Ishikawa (cell line): Measurements from ENCODE around the gene ETV6.

ENCODE experiments used
- CEBPB ChIP-seq: IDR thresholded peaks from 2 replicates; pipeline ENCODE4 v1.6.1; 2012
- CREB1 ChIP-seq: IDR thresholded peaks from 2 replicates; pipeline ENCODE4 v1.6.1; 2012; ENCODE audit warnings: low read depth
- EGR1 ChIP-seq: IDR thresholded peaks from 2 replicates; pipeline ENCODE4 v1.6.1; 2012
- EP300 ChIP-seq: IDR thresholded peaks from 2 replicates; pipeline ENCODE4 v1.6.1; 2012; ENCODE audit warnings: borderline replicate concordance
- FOXM1 ChIP-seq: IDR thresholded peaks from 2 replicates; pipeline ENCODE4 v1.6.1; 2012; ENCODE audit warnings: low read depth, borderline replicate concordance
- RAD21 ChIP-seq: IDR thresholded peaks from 2 replicates; pipeline ENCODE4 v1.6.1; 2012; ENCODE audit warnings: low read depth
- TAF1 ChIP-seq: IDR thresholded peaks from 2 replicates; pipeline ENCODE4 v1.6.1; 2012; ENCODE audit warnings: low read depth, mild to moderate bottlenecking
- TCF12 ChIP-seq: IDR thresholded peaks from 2 replicates; pipeline ENCODE4 v1.6.1; 2012; ENCODE audit warnings: low read depth
- TEAD4 ChIP-seq: IDR thresholded peaks from 2 replicates; pipeline ENCODE4 v1.6.1; 2012
- YY1 ChIP-seq: IDR thresholded peaks from 2 replicates; pipeline ENCODE4 v1.6.1; 2012; ENCODE audit warnings: low read depth
- ZBTB7A ChIP-seq: IDR thresholded peaks from 2 replicates; pipeline ENCODE4 v1.6.1; 2012; ENCODE audit warnings: low read depth
- TF ChIP-seq, protein P1 (sequence below): IDR thresholded peaks from 2 replicates; pipeline ENCODE4 v1.6.1; 2012; ENCODE audit warnings: low read depth, mild to moderate bottlenecking
- TF ChIP-seq, protein P2 (sequence below): IDR thresholded peaks from 2 replicates; pipeline ENCODE4 v1.6.1; 2012
- TF ChIP-seq, protein P3 (sequence below): IDR thresholded peaks from 2 replicates; pipeline ENCODE4 v1.6.1; 2012

DNA sequence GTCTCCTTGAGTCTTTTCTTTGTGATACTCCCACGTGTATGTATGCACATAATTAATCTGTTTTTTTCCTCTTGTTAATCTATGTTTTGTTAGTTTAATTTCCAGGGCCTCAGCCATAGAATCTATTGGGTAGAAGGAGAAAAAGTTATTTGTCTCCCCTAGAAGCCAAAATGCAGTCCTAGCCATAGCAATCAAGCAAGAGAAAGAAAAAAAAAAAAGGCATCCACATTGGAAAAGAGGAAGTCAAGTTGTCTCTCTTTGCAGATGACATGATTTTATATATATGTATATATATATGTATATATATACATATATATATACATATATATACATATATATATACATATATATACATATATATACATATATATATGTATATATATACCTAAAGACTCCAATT is 25.4 kb upstream of the ETV6 start:
- TF ChIP-seq TEAD4 (no peak), CREB1 (no peak), RAD21 (no peak), YY1 (no peak), ZBTB7A (no peak), EP300 (no peak), TCF12 (no peak), EGR1 (no peak), CEBPB (no peak), TAF1 (no peak), FOXM1 (no peak)
- TF ChIP-seq, protein P1, sequence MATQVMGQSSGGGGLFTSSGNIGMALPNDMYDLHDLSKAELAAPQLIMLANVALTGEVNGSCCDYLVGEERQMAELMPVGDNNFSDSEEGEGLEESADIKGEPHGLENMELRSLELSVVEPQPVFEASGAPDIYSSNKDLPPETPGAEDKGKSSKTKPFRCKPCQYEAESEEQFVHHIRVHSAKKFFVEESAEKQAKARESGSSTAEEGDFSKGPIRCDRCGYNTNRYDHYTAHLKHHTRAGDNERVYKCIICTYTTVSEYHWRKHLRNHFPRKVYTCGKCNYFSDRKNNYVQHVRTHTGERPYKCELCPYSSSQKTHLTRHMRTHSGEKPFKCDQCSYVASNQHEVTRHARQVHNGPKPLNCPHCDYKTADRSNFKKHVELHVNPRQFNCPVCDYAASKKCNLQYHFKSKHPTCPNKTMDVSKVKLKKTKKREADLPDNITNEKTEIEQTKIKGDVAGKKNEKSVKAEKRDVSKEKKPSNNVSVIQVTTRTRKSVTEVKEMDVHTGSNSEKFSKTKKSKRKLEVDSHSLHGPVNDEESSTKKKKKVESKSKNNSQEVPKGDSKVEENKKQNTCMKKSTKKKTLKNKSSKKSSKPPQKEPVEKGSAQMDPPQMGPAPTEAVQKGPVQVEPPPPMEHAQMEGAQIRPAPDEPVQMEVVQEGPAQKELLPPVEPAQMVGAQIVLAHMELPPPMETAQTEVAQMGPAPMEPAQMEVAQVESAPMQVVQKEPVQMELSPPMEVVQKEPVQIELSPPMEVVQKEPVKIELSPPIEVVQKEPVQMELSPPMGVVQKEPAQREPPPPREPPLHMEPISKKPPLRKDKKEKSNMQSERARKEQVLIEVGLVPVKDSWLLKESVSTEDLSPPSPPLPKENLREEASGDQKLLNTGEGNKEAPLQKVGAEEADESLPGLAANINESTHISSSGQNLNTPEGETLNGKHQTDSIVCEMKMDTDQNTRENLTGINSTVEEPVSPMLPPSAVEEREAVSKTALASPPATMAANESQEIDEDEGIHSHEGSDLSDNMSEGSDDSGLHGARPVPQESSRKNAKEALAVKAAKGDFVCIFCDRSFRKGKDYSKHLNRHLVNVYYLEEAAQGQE, result no peak
- TF ChIP-seq, protein P2, sequence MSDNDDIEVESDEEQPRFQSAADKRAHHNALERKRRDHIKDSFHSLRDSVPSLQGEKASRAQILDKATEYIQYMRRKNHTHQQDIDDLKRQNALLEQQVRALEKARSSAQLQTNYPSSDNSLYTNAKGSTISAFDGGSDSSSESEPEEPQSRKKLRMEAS, result no peak
- TF ChIP-seq, protein P3, sequence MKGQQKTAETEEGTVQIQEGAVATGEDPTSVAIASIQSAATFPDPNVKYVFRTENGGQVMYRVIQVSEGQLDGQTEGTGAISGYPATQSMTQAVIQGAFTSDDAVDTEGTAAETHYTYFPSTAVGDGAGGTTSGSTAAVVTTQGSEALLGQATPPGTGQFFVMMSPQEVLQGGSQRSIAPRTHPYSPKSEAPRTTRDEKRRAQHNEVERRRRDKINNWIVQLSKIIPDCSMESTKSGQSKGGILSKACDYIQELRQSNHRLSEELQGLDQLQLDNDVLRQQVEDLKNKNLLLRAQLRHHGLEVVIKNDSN, result no peak
